Esophagus muscularis mucosa (tissue), 4 donors: ENCODE measurements around the gene CFAP157.

ENCODE experiments used
- CTCF ChIP-seq, 3 experiments: fragments of 200-600 bp in 2 of 3; fragments of 450-650 bp in 1 of 3; sonication (generic) in 2 of 3; IDR thresholded peaks; one replicate each; pipeline ENCODE4 v1.5.1; 2017 to 2019; ENCODE audit warnings: antibody characterized with exemption in 3 of 3, mild to moderate bottlenecking in 2 of 3, moderate library complexity in 1 of 3
- EP300 ChIP-seq: sonication (generic); formaldehyde crosslinking; IDR thresholded peaks from one replicate; pipeline ENCODE4 v1.6.1; 2017; ENCODE audit warnings: antibody characterized with exemption
- POLR2A ChIP-seq: fragments of 450-650 bp; IDR thresholded peaks from one replicate; pipeline ENCODE4 v1.6.1; 2017; ENCODE audit warnings: antibody characterized with exemption, moderate library complexity, mild to moderate bottlenecking, low read depth
- POLR2AphosphoS5 ChIP-seq, 2 donors: sonication (generic); formaldehyde crosslinking; IDR thresholded peaks; one replicate each; pipeline ENCODE4 v1.6.1; 2017; ENCODE audit warnings: antibody characterized with exemption in 2 of 2

- no peak for TF ChIP-seq CTCF (IDR thresholded peaks at IDR 0.05)
- no peak for TF ChIP-seq POLR2A
- TF ChIP-seq EP300, result no peak
- TF ChIP-seq POLR2AphosphoS5 (IDR thresholded peaks at IDR 0.05), result no peak
Observed at GRCh38 chr9:127753622-127754021, 46.8 kb downstream of the CFAP157 start.
